PC-9 (cell line): ENCODE data around the gene PDE11A.

Experiments used
- EZH2 ChIP-seq: fragments of 200-600 bp; sonication (generic); IDR thresholded peaks from 2 replicates; pipeline ENCODE4 v1.8.0; 2017; ENCODE audit warnings: antibody characterized with exemption, low read depth
- TF ChIP-seq, protein P1 (sequence below): fragments of 200-600 bp; sonication (generic); conservative IDR thresholded peaks from 2 replicates; pipeline ENCODE4 v1.6.1; 2017; ENCODE audit warnings: mixed run types, antibody characterized with exemption, mild to moderate bottlenecking, moderate library complexity

GRCh38 chr2:177942731-177943130, 129.8 kb downstream of the PDE11A start:
- TF ChIP-seq, protein P1, sequence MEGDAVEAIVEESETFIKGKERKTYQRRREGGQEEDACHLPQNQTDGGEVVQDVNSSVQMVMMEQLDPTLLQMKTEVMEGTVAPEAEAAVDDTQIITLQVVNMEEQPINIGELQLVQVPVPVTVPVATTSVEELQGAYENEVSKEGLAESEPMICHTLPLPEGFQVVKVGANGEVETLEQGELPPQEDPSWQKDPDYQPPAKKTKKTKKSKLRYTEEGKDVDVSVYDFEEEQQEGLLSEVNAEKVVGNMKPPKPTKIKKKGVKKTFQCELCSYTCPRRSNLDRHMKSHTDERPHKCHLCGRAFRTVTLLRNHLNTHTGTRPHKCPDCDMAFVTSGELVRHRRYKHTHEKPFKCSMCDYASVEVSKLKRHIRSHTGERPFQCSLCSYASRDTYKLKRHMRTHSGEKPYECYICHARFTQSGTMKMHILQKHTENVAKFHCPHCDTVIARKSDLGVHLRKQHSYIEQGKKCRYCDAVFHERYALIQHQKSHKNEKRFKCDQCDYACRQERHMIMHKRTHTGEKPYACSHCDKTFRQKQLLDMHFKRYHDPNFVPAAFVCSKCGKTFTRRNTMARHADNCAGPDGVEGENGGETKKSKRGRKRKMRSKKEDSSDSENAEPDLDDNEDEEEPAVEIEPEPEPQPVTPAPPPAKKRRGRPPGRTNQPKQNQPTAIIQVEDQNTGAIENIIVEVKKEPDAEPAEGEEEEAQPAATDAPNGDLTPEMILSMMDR, result no peak
- TF ChIP-seq EZH2, result no peak
